Neural progenitor cell (in vitro differentiated cells): ENCODE results near the gene SPDYE2B.
"Not testable (repeated sequence)": the region's sequence is repeated elsewhere in the genome, so short reads cannot be mapped to it uniquely, and the experiment has no call there.

Experiments used
- CTCF ChIP-seq: fragments of 200-600 bp; sonication (generic); IDR thresholded peaks from 2 replicates; pipeline ENCODE4 v1.5.1; 2017; ENCODE audit warnings: antibody characterized with exemption, mild to moderate bottlenecking
- EZH2phosphoT487 ChIP-seq: fragments of 200-600 bp; sonication (generic); IDR thresholded peaks from 2 replicates; pipeline ENCODE4 v1.6.1; 2017; ENCODE audit warnings: antibody characterized with exemption

- TF ChIP-seq CTCF, EZH2phosphoT487: not testable (repeated sequence)
Measured at GRCh38 chr7:102636956-102637355, 13.2 kb upstream of the SPDYE2B start.
